Keratinocyte (primary cell): ENCODE data around the gene NXN. TPM values are rescaled to one million over a fixed set of nuclear protein-coding genes. Genes with fewer than 3 reads are reported as not detected.
A peak's percentile ranks its signal among the peaks of the same experiment; 100 is the strongest.
"Not testable (repeated sequence)": the region's sequence is repeated elsewhere in the genome, so short reads cannot be mapped to it uniquely, and the experiment has no call there.

Experiments
- DNase-seq: peaks from one replicate; pipeline ENCODE4 v3.0.0-alpha.2; 2011; ENCODE audit warnings: low read depth, missing footprints, low spot score
- FAIRE-seq: peaks from 2 replicates; lab custom pipeline; 2011; peaks lifted over from hg19 to GRCh38; lab: Jason Lieb, UNC
- H2AFZ ChIP-seq: 2 replicates; pipeline ENCODE4 v1.6.0; 2012; ENCODE audit warnings: low read length, control low read depth, inconsistent platforms; ENCODE audit not compliant: control insufficient read depth
- H3K27ac ChIP-seq: 2 replicates; pipeline ENCODE4 v1.5.1; 2011; ENCODE audit warnings: low read length; ENCODE audit not compliant: control insufficient read depth, insufficient read depth
- H3K27me3 ChIP-seq: 3 replicates; pipeline ENCODE4 v1.6.0; 2011; ENCODE audit warnings: low read length; ENCODE audit not compliant: control insufficient read depth, insufficient read depth; ENCODE audit errors: extremely low read depth
- H3K36me3 ChIP-seq, 2 experiments: 2 replicates in 1 of 2; 3 replicates in 1 of 2; pipeline ENCODE4 v1.5.1; 2011; ENCODE audit warnings: low read length in 2 of 2, mild to moderate bottlenecking in 1 of 2; ENCODE audit not compliant: control insufficient read depth in 2 of 2, insufficient read depth in 2 of 2; ENCODE audit errors: extremely low read depth in 1 of 2
- H3K4me1 ChIP-seq: 3 replicates; pipeline ENCODE4 v1.5.1; 2011; ENCODE audit warnings: low read length; ENCODE audit not compliant: control insufficient read depth, insufficient read depth; ENCODE audit errors: extremely low read depth
- H3K4me2 ChIP-seq: 3 replicates; pipeline ENCODE4 v1.6.0; 2011; ENCODE audit warnings: low read depth, low read length; ENCODE audit not compliant: control insufficient read depth, insufficient read depth; ENCODE audit errors: extremely low read depth
- H3K4me3 ChIP-seq, 3 experiments: fragments of 200-600 bp in 1 of 3; sonication (generic) in 1 of 3; 2 replicates in 2 of 3; 3 replicates in 1 of 3; pipeline ENCODE4 v1.5.1; 2011 to 2016; ENCODE audit warnings: low read length in 3 of 3, mild to moderate bottlenecking in 3 of 3, control low read depth in 2 of 3, inconsistent platforms in 1 of 3, low read depth in 1 of 3, mixed read lengths in 1 of 3, mixed run types in 1 of 3, moderate library complexity in 1 of 3; ENCODE audit not compliant: control insufficient read depth in 2 of 3, insufficient read depth in 2 of 3; ENCODE audit errors: extremely low read depth in 1 of 3
- H3K79me2 ChIP-seq: 2 replicates; pipeline ENCODE4 v1.6.0; 2012; ENCODE audit warnings: low read length; ENCODE audit not compliant: control insufficient read depth, insufficient read depth
- H3K9ac ChIP-seq: 3 replicates; pipeline ENCODE4 v1.6.0; 2011; ENCODE audit warnings: low read length; ENCODE audit not compliant: control insufficient read depth, insufficient read depth; ENCODE audit errors: extremely low read depth
- H3K9me1 ChIP-seq: 3 replicates; pipeline ENCODE4 v1.6.0; 2011; ENCODE audit warnings: low read length; ENCODE audit not compliant: control insufficient read depth, insufficient read depth; ENCODE audit errors: extremely low read depth
- H3K9me3 ChIP-seq: 2 replicates; pipeline ENCODE4 v1.5.1; 2012; ENCODE audit warnings: low read depth, low read length; ENCODE audit not compliant: control insufficient read depth
- H4K20me1 ChIP-seq: 3 replicates; pipeline ENCODE4 v1.6.0; 2011; ENCODE audit warnings: low read length; ENCODE audit not compliant: control insufficient read depth, insufficient read depth; ENCODE audit errors: extremely low read depth
- EZH2 ChIP-seq: IDR thresholded peaks from one replicate; pipeline ENCODE4 v1.6.1; 2012; ENCODE audit warnings: inconsistent platforms, mild to moderate bottlenecking, low read length, moderate library complexity
- dilution Hi-C: fragments of 300-500 bp; cut with MboI; formaldehyde crosslinking; loops from one replicate; pipeline ENCODE4 v1.7.0; 2020; ENCODE audit warnings: low sequenced_read_pairs; ENCODE audit not compliant: extremely low pct_ligation_motif_present
- polyA plus RNA-seq, 5 experiments: library from polyadenylated mRNA; depleted of rRNA in 3 of 5; stranded (reverse) in 3 of 5; stranded (forward) in 1 of 5; unstranded in 1 of 5; fragments of >200 nt; gene quantifications; 1 replicate in 1 of 5; 2 replicates in 3 of 5; 3 replicates in 1 of 5; pipeline versions ENCODE4 v1.2.1 to v1.2.3, GENCODE V29; 2011 to 2012; ENCODE audit warnings: missing spikeins in 2 of 5, low read depth in 1 of 5, low replicate concordance in 1 of 5
- TF ChIP-seq, protein P1 (sequence below), 3 experiments: IDR thresholded peaks in 1 of 3; conservative IDR thresholded peaks in 1 of 3; optimal IDR thresholded peaks in 1 of 3; 2 replicates in 2 of 3; 3 replicates in 1 of 3; pipeline versions ENCODE3 to v1.5.1; 2011; ENCODE audit warnings: low read length in 3 of 3, mild to moderate bottlenecking in 3 of 3, moderate library complexity in 2 of 3, control low read depth in 1 of 3, inconsistent platforms in 1 of 3; ENCODE audit not compliant: insufficient read depth in 2 of 3; ENCODE audit errors: extremely low read depth in 1 of 3

NXN gene
- polyA plus RNA-seq, 1 donor (not counting 4 experiments of a cell fraction or from before 2014, with no cell fraction given) = 94.4 TPM

- H3K9ac ChIP-seq = no peak overlapping the region
- TF ChIP-seq, protein P1, sequence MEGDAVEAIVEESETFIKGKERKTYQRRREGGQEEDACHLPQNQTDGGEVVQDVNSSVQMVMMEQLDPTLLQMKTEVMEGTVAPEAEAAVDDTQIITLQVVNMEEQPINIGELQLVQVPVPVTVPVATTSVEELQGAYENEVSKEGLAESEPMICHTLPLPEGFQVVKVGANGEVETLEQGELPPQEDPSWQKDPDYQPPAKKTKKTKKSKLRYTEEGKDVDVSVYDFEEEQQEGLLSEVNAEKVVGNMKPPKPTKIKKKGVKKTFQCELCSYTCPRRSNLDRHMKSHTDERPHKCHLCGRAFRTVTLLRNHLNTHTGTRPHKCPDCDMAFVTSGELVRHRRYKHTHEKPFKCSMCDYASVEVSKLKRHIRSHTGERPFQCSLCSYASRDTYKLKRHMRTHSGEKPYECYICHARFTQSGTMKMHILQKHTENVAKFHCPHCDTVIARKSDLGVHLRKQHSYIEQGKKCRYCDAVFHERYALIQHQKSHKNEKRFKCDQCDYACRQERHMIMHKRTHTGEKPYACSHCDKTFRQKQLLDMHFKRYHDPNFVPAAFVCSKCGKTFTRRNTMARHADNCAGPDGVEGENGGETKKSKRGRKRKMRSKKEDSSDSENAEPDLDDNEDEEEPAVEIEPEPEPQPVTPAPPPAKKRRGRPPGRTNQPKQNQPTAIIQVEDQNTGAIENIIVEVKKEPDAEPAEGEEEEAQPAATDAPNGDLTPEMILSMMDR (optimal IDR thresholded peaks at IDR 0.05 in 1 of 3, IDR thresholded peaks at IDR 0.05 in 1 of 3, conservative IDR thresholded peaks at IDR 0.05 in 1 of 3; ENCODE audit: extremely low read depth in 1 of 3, insufficient read depth in 2 of 3, low read length in 3 of 3) = no peak
- TF ChIP-seq EZH2 = no peak
- H3K9me3 ChIP-seq = no peaks in the 10 kb centered on the region
- FAIRE-seq (no peak), DNase-seq (no peak)
- no peak overlapping the region for H3K4me3 ChIP-seq
- dilution Hi-C loops = no loop called here
- peaks cover 13% of the 10 kb centered on the region for H3K4me1 ChIP-seq
- no peak overlapping the region for H2AFZ ChIP-seq
- H3K79me2 ChIP-seq = no peaks in the 10 kb centered on the region
- no peaks in the 10 kb centered on the region for H3K9me1 ChIP-seq
- no peak overlapping the region for H3K4me2 ChIP-seq
- peaks cover 22 to 25% of the 10 kb centered on the region in 2 experiments for H3K36me3 ChIP-seq
- H4K20me1 ChIP-seq = no peaks in the 10 kb centered on the region
- no peak overlapping the region for H3K27ac ChIP-seq
- no peaks in the 10 kb centered on the region for H3K27me3 ChIP-seq
Observed at GRCh38 chr17:759964-760363, 219.6 kb downstream of the NXN start.

- H3K9ac ChIP-seq, H3K9me1 ChIP-seq, H3K27ac ChIP-seq, H3K27me3 ChIP-seq, H4K20me1 ChIP-seq, H3K79me2 ChIP-seq, H3K9me3 ChIP-seq, DNase-seq, dilution Hi-C loops, FAIRE-seq, H3K4me3 ChIP-seq: not testable (repeated sequence)
- peak overlapping the region; percentile 42 for H3K4me2 ChIP-seq
- peaks cover 19% of the 10 kb centered on the region for H3K4me1 ChIP-seq
- peaks cover 17 to 20% of the 10 kb centered on the region in 2 experiments for H3K36me3 ChIP-seq
- H2AFZ ChIP-seq = peak overlapping the region; percentile 20
Observed at GRCh38 chr17:756010-756567, 223.5 kb downstream of the NXN start.

DNA sequence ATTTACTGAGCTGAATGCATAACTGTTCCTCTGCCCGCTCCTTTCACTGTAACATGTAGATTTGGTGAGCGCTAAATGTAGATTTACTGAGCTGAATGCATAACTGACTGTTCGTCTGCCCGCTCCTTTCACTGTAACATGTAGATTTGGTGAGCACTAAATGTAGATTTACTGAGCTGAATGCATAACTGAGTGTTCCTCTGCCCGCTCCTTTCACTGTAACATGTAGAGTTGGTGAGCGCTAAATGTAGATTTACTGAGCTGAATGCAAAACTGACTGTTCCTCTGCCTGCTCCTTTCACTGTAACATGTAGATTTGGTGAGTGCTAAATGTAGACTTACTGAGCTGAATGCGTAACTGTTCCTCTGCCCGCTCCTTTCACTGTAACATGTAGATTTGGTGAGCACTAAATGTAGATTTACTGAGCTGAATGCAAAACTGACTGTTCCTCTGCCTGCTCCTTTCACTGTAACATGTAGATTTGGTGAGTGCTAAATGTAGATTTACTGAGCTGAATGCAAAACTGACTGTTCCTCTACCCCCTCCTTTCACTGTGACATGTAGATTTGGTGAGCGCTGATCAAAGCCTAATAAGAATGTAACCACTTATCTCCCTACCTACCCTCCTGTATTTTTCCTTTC lies 224.1 kb downstream of the NXN start:
- peak; percentile 57 for FAIRE-seq

More for the DNA sequence above, 224.1 kb downstream of the NXN start:
- H3K9me3 ChIP-seq, dilution Hi-C loops, H2AFZ ChIP-seq, H4K20me1 ChIP-seq, H3K4me2 ChIP-seq, H3K27me3 ChIP-seq, H3K4me3 ChIP-seq, H3K9me1 ChIP-seq, DNase-seq, H3K27ac ChIP-seq, H3K9ac ChIP-seq: not testable (repeated sequence)
- H3K79me2 ChIP-seq = peaks cover 16% of the 10 kb centered on the region
- peaks cover 25% of the 10 kb centered on the region for H3K4me1 ChIP-seq
- H3K36me3 ChIP-seq = peaks cover 13 to 15% of the 10 kb centered on the region in 2 experiments
